A549 (cell line): ENCODE results near the gene MPPE1. TPM values are rescaled to one million over a fixed set of nuclear protein-coding genes. Genes with fewer than 3 reads are reported as not detected.

Source experiments
- ATAC-seq, 2 experiments: fragments of 200-7000 bp in 1 of 2; fragments of >200 bp in 1 of 2; cut with Nextera tagmentation in 1 of 2; cut with Tn5 transposase in 1 of 2; 3 replicates each; pipeline versions ENCODE4 v1.8.0 to v1.9.1; 2018 to 2020; ENCODE audit warnings: mild to moderate bottlenecking in 1 of 2, moderate library complexity in 1 of 2
- CTCF ChIA-PET: fragments of 300-600 bp; sonication (Branson Sonifier 250); formaldehyde crosslinking; extraction: SDS; loops from one replicate; lab custom pipeline; 2021; ENCODE audit warnings: antibody characterized with exemption, inconsistent platforms; lab: Yijun Ruan, JAX
- POLR2A ChIA-PET: fragments of 350-600 bp; formaldehyde crosslinking; extraction: SDS; loops from one replicate; lab custom pipeline; 2021; ENCODE audit warnings: antibody characterized with exemption, inconsistent platforms; lab: Yijun Ruan, JAX
- DNase-seq, 2 experiments: peaks; one replicate each; pipeline versions ENCODE4 v3.0.0 to v3.0.0-alpha.2; 2011 to 2016; ENCODE audit warnings: low read depth in 1 of 2, low spot score in 1 of 2
- FAIRE-seq: peaks from 2 replicates; lab custom pipeline; 2011; peaks lifted over from hg19 to GRCh38; lab: Jason Lieb, UNC
- H3K27ac ChIP-seq, 2 experiments: fragments of >200 bp; sonication (Bioruptor Twin); formaldehyde crosslinking; 3 replicates each; pipeline ENCODE4 v1.5.1; 2016 to 2017
- H3K4me1 ChIP-seq: fragments of >200 bp; sonication (Bioruptor Twin); formaldehyde crosslinking; 3 replicates; pipeline ENCODE4 v1.6.1; 2016
- H3K4me2 ChIP-seq: fragments of >200 bp; sonication (Bioruptor Twin); formaldehyde crosslinking; 3 replicates; pipeline ENCODE4 v1.6.1; 2016
- H3K4me3 ChIP-seq: fragments of >200 bp; sonication (Bioruptor Twin); formaldehyde crosslinking; 3 replicates; pipeline ENCODE4 v1.5.1; 2016
- H3K9me3 ChIP-seq: fragments of >200 bp; sonication (Bioruptor Twin); formaldehyde crosslinking; 3 replicates; pipeline ENCODE4 v1.6.1; 2016
- CBX2 ChIP-seq: fragments of 200-600 bp; sonication (generic); IDR thresholded peaks from 2 replicates; pipeline ENCODE4 v1.6.1; 2016; ENCODE audit warnings: low read depth, mild to moderate bottlenecking, borderline replicate concordance
- EHF ChIP-seq: fragments of 250-450 bp; sonication (Bioruptor Pico); IDR thresholded peaks from 2 replicates; pipeline ENCODE4 v1.5.0; 2020; ENCODE audit warnings: mild to moderate bottlenecking
- EP300 ChIP-seq, 2 experiments: fragments of >200 bp; sonication (Bioruptor Twin); formaldehyde crosslinking; IDR thresholded peaks; 2 replicates in 1 of 2; 3 replicates in 1 of 2; pipeline ENCODE4 v1.6.1; 2016 to 2017
- FOSL2 ChIP-seq, 2 experiments: fragments of 450-650 bp in 1 of 2; fragments of >200 bp in 1 of 2; sonication (Bioruptor Twin) in 1 of 2; formaldehyde crosslinking; IDR thresholded peaks; 2 replicates each; pipeline versions ENCODE4 v1.5.0 to v1.6.1; 2016 to 2020; ENCODE audit warnings: mild to moderate bottlenecking in 1 of 2, moderate library complexity in 1 of 2
- FOXS1 ChIP-seq: fragments of 250-450 bp; sonication (Bioruptor Pico); IDR thresholded peaks from 2 replicates; pipeline ENCODE4 v1.5.0; 2020; ENCODE audit warnings: mild to moderate bottlenecking, moderate library complexity
- GATA3 ChIP-seq: IDR thresholded peaks from 2 replicates; pipeline ENCODE4 v1.6.1; 2012; ENCODE audit warnings: borderline replicate concordance
- HEYL ChIP-seq: fragments of 250-450 bp; sonication (Bioruptor Pico); IDR thresholded peaks from 2 replicates; pipeline ENCODE4 v1.8.0; 2021; ENCODE audit warnings: mild to moderate bottlenecking, moderate library complexity
- HOXA7 ChIP-seq: fragments of 250-450 bp; sonication (Bioruptor Pico); IDR thresholded peaks from 2 replicates; pipeline ENCODE4 v1.5.0; 2020; ENCODE audit warnings: mild to moderate bottlenecking, moderate library complexity
- HOXB13 ChIP-seq: fragments of 250-450 bp; sonication (Bioruptor Pico); IDR thresholded peaks from 2 replicates; pipeline ENCODE4 v1.5.0; 2020; ENCODE audit warnings: low read depth, mild to moderate bottlenecking, moderate library complexity
- KDM1A ChIP-seq: fragments of 200-600 bp; sonication (generic); IDR thresholded peaks from 2 replicates; pipeline ENCODE4 v1.6.1; 2016; ENCODE audit warnings: low read depth, mild to moderate bottlenecking
- MAZ ChIP-seq: fragments of 150-350 bp; IDR thresholded peaks from 2 replicates; pipeline ENCODE4 v1.6.1; 2014; ENCODE audit warnings: antibody characterized with exemption, low read depth, low read length, borderline replicate concordance
- NPAS2 ChIP-seq: fragments of 250-450 bp; sonication (Bioruptor Pico); IDR thresholded peaks from 2 replicates; pipeline ENCODE4 v1.8.0; 2022; ENCODE audit warnings: mild to moderate bottlenecking, moderate library complexity, borderline replicate concordance
- PHF8 ChIP-seq: fragments of 200-600 bp; sonication (generic); IDR thresholded peaks from 2 replicates; pipeline ENCODE4 v1.6.1; 2016; ENCODE audit warnings: low read depth, mild to moderate bottlenecking, antibody characterized with exemption, moderate library complexity, borderline replicate concordance
- POLR2AphosphoS2 ChIP-seq: conservative IDR thresholded peaks from 2 replicates; pipeline ENCODE4 v1.6.1; 2012; ENCODE audit warnings: low read length, improper control_type of control experiment, inconsistent platforms
- RAD21 ChIP-seq, 2 experiments: fragments of >200 bp in 1 of 2; sonication (Bioruptor Twin) in 1 of 2; formaldehyde crosslinking in 1 of 2; IDR thresholded peaks in 1 of 2; conservative IDR thresholded peaks in 1 of 2; 2 replicates in 1 of 2; 3 replicates in 1 of 2; pipeline ENCODE4 v1.6.1; 2012 to 2018; ENCODE audit warnings: inconsistent platforms in 1 of 2
- RARB ChIP-seq: fragments of 250-450 bp; sonication (Bioruptor Pico); IDR thresholded peaks from 2 replicates; pipeline ENCODE4 v1.8.0; 2021; ENCODE audit warnings: mild to moderate bottlenecking, moderate library complexity
- RFX5 ChIP-seq: fragments of 450-650 bp; IDR thresholded peaks from 2 replicates; pipeline ENCODE4 v1.7.1; 2014; ENCODE audit warnings: antibody characterized with exemption, mild to moderate bottlenecking, moderate library complexity
- RNF2 ChIP-seq: fragments of 200-600 bp; sonication (generic); IDR thresholded peaks from 2 replicates; pipeline ENCODE4 v1.6.1; 2016; ENCODE audit warnings: low read depth, mild to moderate bottlenecking, antibody characterized with exemption, moderate library complexity, borderline replicate concordance
- SMC3 ChIP-seq: fragments of >200 bp; sonication (Bioruptor Twin); formaldehyde crosslinking; IDR thresholded peaks from 3 replicates; pipeline ENCODE4 v1.6.1; 2018; ENCODE audit warnings: inconsistent platforms
- SREBF2 ChIP-seq: fragments of 450-650 bp; IDR thresholded peaks from 2 replicates; pipeline ENCODE4 v1.6.1; 2014; ENCODE audit warnings: mild to moderate bottlenecking, moderate library complexity
- TFCP2L1 ChIP-seq: fragments of 250-450 bp; sonication (Bioruptor Pico); IDR thresholded peaks from 2 replicates; pipeline ENCODE4 v1.5.0; 2021; ENCODE audit warnings: mild to moderate bottlenecking
- ZFP36 ChIP-seq: fragments of 450-650 bp; IDR thresholded peaks from 2 replicates; pipeline ENCODE4 v1.6.1; 2014; ENCODE audit warnings: borderline replicate concordance; ENCODE audit not compliant: partially characterized antibody
- ZSCAN20 ChIP-seq: fragments of 250-450 bp; sonication (Bioruptor Pico); IDR thresholded peaks from 2 replicates; pipeline ENCODE4 v1.8.0; 2022; ENCODE audit warnings: mild to moderate bottlenecking, moderate library complexity
- WGBS: methylation state at CpG from one replicate; pipeline ENCODE4 v1.1.6; 2017; ENCODE audit errors: missing lambda C conversion rate; 5-methylcytosine and 5-hydroxymethylcytosine counted together
- polyA plus RNA-seq, 4 experiments: library from polyadenylated mRNA; depleted of rRNA in 3 of 4; stranded (reverse); fragments of >200 nt; fragmentation: RNase III in 1 of 4; extraction: RNeasy Plus Mini Kit Qiagen cat#74134 plus additional on column Dnase treatment in 1 of 4; gene quantifications; 2 replicates in 3 of 4; 3 replicates in 1 of 4; pipeline ENCODE4 v1.2.3, GENCODE V29; 2011 to 2017
- TF ChIP-seq, protein P1 (sequence below): IDR thresholded peaks from 2 replicates; pipeline ENCODE4 v1.6.1; 2012
- TF ChIP-seq, protein P2 (sequence below): fragments of 150-350 bp; IDR thresholded peaks from 2 replicates; pipeline ENCODE4 v1.6.1; 2014; ENCODE audit warnings: low read depth, mild to moderate bottlenecking, low read length
- TF ChIP-seq, protein P3 (sequence below): IDR thresholded peaks from 2 replicates; pipeline ENCODE4 v1.6.1; 2012; ENCODE audit warnings: low read depth, borderline replicate concordance
- TF ChIP-seq, protein P4 (sequence below): fragments of >200 bp; sonication (Bioruptor Twin); formaldehyde crosslinking; IDR thresholded peaks from 3 replicates; pipeline ENCODE4 v1.5.1; 2016
- TF ChIP-seq, protein P5 (sequence below): fragments of 450-650 bp; IDR thresholded peaks from 2 replicates; pipeline ENCODE4 v1.6.1; 2014; ENCODE audit warnings: antibody characterized with exemption

Gene MPPE1
- polyA plus RNA-seq, 2 of the 4 experiments (the other 2 are of a cell fraction) = 20.4 to 26.4 TPM

DNA sequence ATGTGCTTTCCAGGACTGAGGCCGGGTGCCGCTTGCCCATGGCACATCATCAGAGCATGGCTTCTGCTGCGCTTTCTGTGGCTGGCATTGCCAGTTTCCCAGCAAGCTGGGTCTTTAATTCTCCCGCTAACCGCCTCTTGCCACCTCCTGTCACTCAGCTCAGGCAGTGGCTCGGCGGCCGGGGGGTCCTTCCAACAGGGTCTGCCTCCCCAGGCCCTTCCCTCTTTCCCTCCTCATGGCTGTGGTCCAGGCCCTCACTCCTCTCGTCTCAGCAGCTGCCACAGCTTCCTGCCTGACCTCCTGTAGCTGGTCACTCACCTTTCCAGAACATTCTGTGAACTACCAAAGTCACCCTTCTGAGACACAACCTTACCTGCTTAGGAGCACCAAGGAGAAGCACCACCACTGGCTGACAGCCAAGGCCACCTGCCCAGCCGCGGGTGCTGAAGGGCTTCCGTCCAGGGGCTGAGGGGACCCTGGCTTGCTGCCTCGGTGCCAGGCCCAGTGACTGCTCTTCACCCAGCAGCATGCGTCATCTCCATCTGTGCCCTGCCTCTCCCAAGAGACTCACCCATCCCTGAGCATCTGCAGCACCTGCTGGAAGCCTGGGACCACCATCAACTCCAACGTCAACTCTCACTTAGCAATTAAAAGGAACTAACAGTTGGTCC, 34.3 kb downstream of the MPPE1 start:
- TF ChIP-seq ZFP36 (no peak), RNF2 (no peak), HEYL (CRISPR knock-in tag) (no peak), KDM1A (no peak), ZSCAN20 (CRISPR knock-in tag) (no peak), CBX2 (no peak), PHF8 (no peak), NPAS2 (CRISPR knock-in tag) (no peak)
- TF ChIP-seq, protein P1, sequence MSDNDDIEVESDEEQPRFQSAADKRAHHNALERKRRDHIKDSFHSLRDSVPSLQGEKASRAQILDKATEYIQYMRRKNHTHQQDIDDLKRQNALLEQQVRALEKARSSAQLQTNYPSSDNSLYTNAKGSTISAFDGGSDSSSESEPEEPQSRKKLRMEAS = no peak
- TF ChIP-seq, protein P2, sequence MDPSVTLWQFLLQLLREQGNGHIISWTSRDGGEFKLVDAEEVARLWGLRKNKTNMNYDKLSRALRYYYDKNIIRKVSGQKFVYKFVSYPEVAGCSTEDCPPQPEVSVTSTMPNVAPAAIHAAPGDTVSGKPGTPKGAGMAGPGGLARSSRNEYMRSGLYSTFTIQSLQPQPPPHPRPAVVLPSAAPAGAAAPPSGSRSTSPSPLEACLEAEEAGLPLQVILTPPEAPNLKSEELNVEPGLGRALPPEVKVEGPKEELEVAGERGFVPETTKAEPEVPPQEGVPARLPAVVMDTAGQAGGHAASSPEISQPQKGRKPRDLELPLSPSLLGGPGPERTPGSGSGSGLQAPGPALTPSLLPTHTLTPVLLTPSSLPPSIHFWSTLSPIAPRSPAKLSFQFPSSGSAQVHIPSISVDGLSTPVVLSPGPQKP = no peak
- TF ChIP-seq, protein P3, sequence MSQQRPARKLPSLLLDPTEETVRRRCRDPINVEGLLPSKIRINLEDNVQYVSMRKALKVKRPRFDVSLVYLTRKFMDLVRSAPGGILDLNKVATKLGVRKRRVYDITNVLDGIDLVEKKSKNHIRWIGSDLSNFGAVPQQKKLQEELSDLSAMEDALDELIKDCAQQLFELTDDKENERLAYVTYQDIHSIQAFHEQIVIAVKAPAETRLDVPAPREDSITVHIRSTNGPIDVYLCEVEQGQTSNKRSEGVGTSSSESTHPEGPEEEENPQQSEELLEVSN = no peak
- Histone ChIP-seq H3K27ac (no peak overlapping the region), H3K4me2 (no peak overlapping the region), H3K9me3 (no peaks in the 10 kb centered on the region), H3K4me3 (no peak overlapping the region), H3K4me1 (no peaks in the 10 kb centered on the region)
- ChIA-PET CTCF (interaction anchor here (1.6 to 5.4 kb wide), 2 partner anchors 22 to 140 kb away, joined by 3 to 25 read pairs; no protein-coding TSS in a partner anchor), POLR2A (no interaction called here)
- WGBS = 90% methylated on average over 12 of the region's 15 CpGs
- no peak for DNase-seq
- FAIRE-seq = no peak
- no peak for ATAC-seq

DNA sequence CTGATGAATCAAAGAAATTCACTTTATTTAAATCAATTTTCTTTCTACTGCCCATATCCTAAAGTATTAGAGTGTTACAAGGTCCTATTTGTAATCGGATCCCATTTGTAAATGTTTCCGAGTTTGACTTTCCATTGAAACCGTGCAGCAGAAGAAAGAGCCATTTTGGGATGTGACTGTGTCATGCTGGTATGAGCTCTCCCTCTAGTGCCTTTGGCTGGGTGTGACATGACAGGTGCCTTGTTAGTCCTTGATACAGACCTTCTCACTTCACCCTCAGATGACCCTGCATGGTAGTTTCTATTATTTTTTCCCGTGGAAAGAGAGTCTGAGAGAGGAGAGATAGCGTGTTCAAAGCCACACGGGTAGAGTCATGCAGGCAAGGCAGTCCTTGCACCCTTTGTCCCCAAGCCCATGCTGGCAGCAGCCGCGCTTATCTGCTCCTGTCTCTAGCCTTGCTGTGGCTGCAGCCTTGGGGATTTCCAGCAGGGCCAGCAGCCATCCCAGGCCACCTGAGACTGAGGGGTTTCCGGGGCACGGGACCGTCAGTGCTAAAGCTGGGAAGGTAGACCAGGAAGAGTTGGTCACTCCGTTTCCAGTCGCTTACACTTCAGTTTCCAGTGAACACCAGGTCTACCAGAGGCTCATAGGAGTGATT, 35.5 kb downstream of the MPPE1 start:
- CTCF ChIA-PET = interaction anchor here (0.7 to 5.4 kb wide), 3 partner anchors 136 to 216 kb away, joined by 4 to 25 read pairs (median 4); no protein-coding TSS in a partner anchor
- WGBS = 52% methylated on average over 11 of the region's 13 CpGs
- ATAC-seq (peak; percentile 81 to 85; a peak in 5 of 6 replicates), FAIRE-seq (no peak)
- no peak overlapping the region for H3K4me3 ChIP-seq
- TF ChIP-seq EP300 (IDR thresholded peaks at IDR 0.05) = no peak
- TF ChIP-seq SMC3 = peak; percentile 45; the same call in 2 of the 3 replicates
- TF ChIP-seq GATA3 = no peak
- TF ChIP-seq, protein P4, sequence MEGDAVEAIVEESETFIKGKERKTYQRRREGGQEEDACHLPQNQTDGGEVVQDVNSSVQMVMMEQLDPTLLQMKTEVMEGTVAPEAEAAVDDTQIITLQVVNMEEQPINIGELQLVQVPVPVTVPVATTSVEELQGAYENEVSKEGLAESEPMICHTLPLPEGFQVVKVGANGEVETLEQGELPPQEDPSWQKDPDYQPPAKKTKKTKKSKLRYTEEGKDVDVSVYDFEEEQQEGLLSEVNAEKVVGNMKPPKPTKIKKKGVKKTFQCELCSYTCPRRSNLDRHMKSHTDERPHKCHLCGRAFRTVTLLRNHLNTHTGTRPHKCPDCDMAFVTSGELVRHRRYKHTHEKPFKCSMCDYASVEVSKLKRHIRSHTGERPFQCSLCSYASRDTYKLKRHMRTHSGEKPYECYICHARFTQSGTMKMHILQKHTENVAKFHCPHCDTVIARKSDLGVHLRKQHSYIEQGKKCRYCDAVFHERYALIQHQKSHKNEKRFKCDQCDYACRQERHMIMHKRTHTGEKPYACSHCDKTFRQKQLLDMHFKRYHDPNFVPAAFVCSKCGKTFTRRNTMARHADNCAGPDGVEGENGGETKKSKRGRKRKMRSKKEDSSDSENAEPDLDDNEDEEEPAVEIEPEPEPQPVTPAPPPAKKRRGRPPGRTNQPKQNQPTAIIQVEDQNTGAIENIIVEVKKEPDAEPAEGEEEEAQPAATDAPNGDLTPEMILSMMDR = peak; percentile 49
- TF ChIP-seq EHF (CRISPR knock-in tag) = no peak
- no peak for TF ChIP-seq MAZ
- no peak for TF ChIP-seq SREBF2
- no peak for TF ChIP-seq HOXA7
- no peak for TF ChIP-seq FOXS1
- peak; percentile 67 to 68 for TF ChIP-seq RAD21 (conservative IDR thresholded peaks at IDR 0.05 in 1 of 2, IDR thresholded peaks at IDR 0.05 in 1 of 2)
- TF ChIP-seq FOSL2 (IDR thresholded peaks at IDR 0.05) = no peak
- TF ChIP-seq FOSL2 (CRISPR knock-in tag; IDR thresholded peaks at IDR 0.05) = no peak
- no peak for TF ChIP-seq RFX5
- TF ChIP-seq RARB (CRISPR knock-in tag) = no peak
- no peak for TF ChIP-seq TFCP2L1 (CRISPR knock-in tag)
- TF ChIP-seq, protein P5, sequence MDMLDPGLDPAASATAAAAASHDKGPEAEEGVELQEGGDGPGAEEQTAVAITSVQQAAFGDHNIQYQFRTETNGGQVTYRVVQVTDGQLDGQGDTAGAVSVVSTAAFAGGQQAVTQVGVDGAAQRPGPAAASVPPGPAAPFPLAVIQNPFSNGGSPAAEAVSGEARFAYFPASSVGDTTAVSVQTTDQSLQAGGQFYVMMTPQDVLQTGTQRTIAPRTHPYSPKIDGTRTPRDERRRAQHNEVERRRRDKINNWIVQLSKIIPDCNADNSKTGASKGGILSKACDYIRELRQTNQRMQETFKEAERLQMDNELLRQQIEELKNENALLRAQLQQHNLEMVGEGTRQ = no peak
- TF ChIP-seq, protein P1 = no peak
- no peak for TF ChIP-seq POLR2AphosphoS2
- no peak for TF ChIP-seq HOXB13 (CRISPR knock-in tag)
- TF ChIP-seq, all 56 proteins: peak for 3
- 0 out of 3 replicates have a peak overlapping the region, but pooled peaks have one; percentile 20 for H3K4me2 ChIP-seq
- POLR2A ChIA-PET = no interaction called here
- peak; percentile 41 to 67 for DNase-seq
- no peaks in the 10 kb centered on the region for H3K4me1 ChIP-seq
- H3K27ac ChIP-seq = no peak overlapping the region; a peak in 1 of 6 replicates
- no peaks in the 10 kb centered on the region for H3K9me3 ChIP-seq
